Measurements from ENCODE around the gene C11orf98. TPM values are rescaled to one million over a fixed set of nuclear protein-coding genes. Genes with fewer than 3 reads are reported as not detected.

The C11orf98 gene
- total and polyA plus RNA-seq, 2 of the 13 experiments (the other 11 are each of a cell fraction or from before 2014, with no cell fraction given) = 30.4 to 91.8 TPM

DNA sequence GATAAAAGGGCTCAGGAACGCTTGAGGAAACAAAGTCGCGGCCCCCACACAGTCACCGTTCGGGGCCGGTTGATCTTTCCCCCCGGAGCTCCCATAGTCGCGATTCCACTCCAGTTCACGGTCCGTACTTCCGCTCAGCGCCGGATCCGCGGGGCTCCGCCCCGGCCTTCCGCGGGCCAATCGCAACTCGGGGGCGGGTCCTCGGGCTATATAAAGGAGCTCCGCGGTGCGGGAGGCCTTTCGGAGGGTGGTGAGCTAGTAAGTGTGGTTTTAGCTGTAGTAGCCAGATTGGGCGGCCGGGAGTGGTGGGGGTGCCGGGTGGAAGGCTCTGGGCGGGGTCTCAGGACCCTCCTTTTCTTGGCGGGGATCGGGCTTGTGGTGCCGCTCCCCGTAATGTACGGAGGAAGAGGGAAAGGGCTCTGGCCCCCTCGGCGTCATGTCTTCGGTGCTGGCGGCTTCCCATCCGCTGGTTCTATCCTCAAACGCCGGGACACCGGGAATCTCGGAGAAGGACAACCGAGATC, at the start of gene C11orf98, which contains the start of gene CSKMT (continued):
- TF ChIP-seq ZNF891 (CRISPR knock-in tag; IDR thresholded peaks at IDR 0.05) (no peak), ZNF34 (CRISPR knock-in tag; IDR thresholded peaks at IDR 0.05; ENCODE audit: borderline replicate concordance) (peak; percentile 96; the same call in 1 of the 2 replicates), MTA3 (CRISPR knock-in tag; IDR thresholded peaks at IDR 0.05) (no peak), ZNF274 (CRISPR knock-in tag; IDR thresholded peaks at IDR 0.05) (no peak; the same call in 1 of the 2 replicates), ZNF354B (CRISPR knock-in tag; IDR thresholded peaks at IDR 0.05) (no peak), ZNF256 (CRISPR knock-in tag; conservative IDR thresholded peaks at IDR 0.05) (no peak), SMARCE1 (IDR thresholded peaks at IDR 0.05; ENCODE audit: borderline replicate concordance) (no peak)
- TF ChIP-seq, protein P1, sequence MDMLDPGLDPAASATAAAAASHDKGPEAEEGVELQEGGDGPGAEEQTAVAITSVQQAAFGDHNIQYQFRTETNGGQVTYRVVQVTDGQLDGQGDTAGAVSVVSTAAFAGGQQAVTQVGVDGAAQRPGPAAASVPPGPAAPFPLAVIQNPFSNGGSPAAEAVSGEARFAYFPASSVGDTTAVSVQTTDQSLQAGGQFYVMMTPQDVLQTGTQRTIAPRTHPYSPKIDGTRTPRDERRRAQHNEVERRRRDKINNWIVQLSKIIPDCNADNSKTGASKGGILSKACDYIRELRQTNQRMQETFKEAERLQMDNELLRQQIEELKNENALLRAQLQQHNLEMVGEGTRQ (IDR thresholded peaks at IDR 0.05; ENCODE audit: low read depth, low read length) = no peak
- TF ChIP-seq, protein P1 (CRISPR knock-in tag; IDR thresholded peaks at IDR 0.05; ENCODE audit: borderline replicate concordance) = no peak
- TF ChIP-seq, protein P2, sequence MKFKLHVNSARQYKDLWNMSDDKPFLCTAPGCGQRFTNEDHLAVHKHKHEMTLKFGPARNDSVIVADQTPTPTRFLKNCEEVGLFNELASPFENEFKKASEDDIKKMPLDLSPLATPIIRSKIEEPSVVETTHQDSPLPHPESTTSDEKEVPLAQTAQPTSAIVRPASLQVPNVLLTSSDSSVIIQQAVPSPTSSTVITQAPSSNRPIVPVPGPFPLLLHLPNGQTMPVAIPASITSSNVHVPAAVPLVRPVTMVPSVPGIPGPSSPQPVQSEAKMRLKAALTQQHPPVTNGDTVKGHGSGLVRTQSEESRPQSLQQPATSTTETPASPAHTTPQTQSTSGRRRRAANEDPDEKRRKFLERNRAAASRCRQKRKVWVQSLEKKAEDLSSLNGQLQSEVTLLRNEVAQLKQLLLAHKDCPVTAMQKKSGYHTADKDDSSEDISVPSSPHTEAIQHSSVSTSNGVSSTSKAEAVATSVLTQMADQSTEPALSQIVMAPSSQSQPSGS (CRISPR knock-in tag; IDR thresholded peaks at IDR 0.05) = peak; percentile 35; the same call in 1 of the 2 replicates
- TF ChIP-seq, protein P3, sequence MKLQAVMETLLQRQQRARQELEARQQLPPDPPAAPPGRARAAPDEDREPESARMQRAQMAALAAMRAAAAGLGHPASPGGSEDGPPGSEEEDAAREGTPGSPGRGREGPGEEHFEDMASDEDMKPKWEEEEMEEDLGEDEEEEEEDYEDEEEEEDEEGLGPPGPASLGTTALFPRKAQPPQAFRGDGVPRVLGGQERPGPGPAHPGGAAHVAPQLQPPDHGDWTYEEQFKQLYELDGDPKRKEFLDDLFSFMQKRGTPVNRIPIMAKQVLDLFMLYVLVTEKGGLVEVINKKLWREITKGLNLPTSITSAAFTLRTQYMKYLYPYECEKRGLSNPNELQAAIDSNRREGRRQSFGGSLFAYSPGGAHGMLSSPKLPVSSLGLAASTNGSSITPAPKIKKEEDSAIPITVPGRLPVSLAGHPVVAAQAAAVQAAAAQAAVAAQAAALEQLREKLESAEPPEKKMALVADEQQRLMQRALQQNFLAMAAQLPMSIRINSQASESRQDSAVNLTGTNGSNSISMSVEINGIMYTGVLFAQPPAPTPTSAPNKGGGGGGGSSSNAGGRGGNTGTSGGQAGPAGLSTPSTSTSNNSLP (IDR thresholded peaks at IDR 0.05; ENCODE audit: low read depth, low read length) = no peak
- TF ChIP-seq, protein P4, sequence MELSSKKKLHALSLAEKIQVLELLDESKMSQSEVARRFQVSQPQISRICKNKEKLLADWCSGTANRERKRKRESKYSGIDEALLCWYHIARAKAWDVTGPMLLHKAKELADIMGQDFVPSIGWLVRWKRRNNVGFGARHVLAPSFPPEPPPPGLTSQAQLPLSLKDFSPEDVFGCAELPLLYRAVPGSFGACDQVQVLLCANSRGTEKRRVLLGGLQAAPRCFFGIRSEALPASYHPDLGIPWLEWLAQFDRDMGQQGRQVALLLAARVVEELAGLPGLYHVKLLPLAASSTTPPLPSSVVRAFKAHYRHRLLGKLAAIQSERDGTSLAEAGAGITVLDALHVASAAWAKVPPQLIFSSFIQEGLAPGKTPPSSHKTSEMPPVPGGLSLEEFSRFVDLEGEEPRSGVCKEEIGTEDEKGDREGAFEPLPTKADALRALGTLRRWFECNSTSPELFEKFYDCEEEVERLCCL (CRISPR knock-in tag; IDR thresholded peaks at IDR 0.05; ENCODE audit: borderline replicate concordance) = 0 out of 2 replicates have a peak, but pooled peaks have one; percentile 39
- TF ChIP-seq, protein P5, sequence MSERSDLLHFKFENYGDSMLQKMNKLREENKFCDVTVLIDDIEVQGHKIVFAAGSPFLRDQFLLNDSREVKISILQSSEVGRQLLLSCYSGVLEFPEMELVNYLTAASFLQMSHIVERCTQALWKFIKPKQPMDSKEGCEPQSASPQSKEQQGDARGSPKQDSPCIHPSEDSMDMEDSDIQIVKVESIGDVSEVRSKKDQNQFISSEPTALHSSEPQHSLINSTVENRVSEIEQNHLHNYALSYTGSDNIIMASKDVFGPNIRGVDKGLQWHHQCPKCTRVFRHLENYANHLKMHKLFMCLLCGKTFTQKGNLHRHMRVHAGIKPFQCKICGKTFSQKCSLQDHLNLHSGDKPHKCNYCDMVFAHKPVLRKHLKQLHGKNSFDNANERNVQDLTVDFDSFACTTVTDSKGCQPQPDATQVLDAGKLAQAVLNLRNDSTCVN (CRISPR knock-in tag; IDR thresholded peaks at IDR 0.05; ENCODE audit: borderline replicate concordance) = 0 out of 2 replicates have a peak, but pooled peaks have one; percentile 44
- TF ChIP-seq, protein P6, sequence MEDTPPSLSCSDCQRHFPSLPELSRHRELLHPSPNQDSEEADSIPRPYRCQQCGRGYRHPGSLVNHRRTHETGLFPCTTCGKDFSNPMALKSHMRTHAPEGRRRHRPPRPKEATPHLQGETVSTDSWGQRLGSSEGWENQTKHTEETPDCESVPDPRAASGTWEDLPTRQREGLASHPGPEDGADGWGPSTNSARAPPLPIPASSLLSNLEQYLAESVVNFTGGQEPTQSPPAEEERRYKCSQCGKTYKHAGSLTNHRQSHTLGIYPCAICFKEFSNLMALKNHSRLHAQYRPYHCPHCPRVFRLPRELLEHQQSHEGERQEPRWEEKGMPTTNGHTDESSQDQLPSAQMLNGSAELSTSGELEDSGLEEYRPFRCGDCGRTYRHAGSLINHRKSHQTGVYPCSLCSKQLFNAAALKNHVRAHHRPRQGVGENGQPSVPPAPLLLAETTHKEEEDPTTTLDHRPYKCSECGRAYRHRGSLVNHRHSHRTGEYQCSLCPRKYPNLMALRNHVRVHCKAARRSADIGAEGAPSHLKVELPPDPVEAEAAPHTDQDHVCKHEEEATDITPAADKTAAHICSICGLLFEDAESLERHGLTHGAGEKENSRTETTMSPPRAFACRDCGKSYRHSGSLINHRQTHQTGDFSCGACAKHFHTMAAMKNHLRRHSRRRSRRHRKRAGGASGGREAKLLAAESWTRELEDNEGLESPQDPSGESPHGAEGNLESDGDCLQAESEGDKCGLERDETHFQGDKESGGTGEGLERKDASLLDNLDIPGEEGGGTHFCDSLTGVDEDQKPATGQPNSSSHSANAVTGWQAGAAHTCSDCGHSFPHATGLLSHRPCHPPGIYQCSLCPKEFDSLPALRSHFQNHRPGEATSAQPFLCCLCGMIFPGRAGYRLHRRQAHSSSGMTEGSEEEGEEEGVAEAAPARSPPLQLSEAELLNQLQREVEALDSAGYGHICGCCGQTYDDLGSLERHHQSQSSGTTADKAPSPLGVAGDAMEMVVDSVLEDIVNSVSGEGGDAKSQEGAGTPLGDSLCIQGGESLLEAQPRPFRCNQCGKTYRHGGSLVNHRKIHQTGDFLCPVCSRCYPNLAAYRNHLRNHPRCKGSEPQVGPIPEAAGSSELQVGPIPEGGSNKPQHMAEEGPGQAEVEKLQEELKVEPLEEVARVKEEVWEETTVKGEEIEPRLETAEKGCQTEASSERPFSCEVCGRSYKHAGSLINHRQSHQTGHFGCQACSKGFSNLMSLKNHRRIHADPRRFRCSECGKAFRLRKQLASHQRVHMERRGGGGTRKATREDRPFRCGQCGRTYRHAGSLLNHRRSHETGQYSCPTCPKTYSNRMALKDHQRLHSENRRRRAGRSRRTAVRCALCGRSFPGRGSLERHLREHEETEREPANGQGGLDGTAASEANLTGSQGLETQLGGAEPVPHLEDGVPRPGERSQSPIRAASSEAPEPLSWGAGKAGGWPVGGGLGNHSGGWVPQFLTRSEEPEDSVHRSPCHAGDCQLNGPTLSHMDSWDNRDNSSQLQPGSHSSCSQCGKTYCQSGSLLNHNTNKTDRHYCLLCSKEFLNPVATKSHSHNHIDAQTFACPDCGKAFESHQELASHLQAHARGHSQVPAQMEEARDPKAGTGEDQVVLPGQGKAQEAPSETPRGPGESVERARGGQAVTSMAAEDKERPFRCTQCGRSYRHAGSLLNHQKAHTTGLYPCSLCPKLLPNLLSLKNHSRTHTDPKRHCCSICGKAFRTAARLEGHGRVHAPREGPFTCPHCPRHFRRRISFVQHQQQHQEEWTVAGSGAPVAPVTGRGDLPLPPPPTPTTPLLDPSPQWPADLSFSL (CRISPR knock-in tag; IDR thresholded peaks at IDR 0.05) = no peak

Data from HepG2 (cell line).